HepG2 (cell line): Measurements from ENCODE around the gene FAM20C. TPM values are rescaled to one million over a fixed set of nuclear protein-coding genes. Genes with fewer than 3 reads are reported as not detected.

ENCODE experiments used
- ATAC-seq: fragments of 200-7000 bp; cut with Tn5 transposase; 3 replicates; pipeline ENCODE4 v1.9.1; 2020; ENCODE audit warnings: mild to moderate bottlenecking, moderate library complexity
- BruUV-seq: library from RNA; stranded (reverse); fragments of 400-500 nt; replicated peaks from 2 replicates; lab custom pipeline; 2021; lab: Mats Ljungman, UMichigan
- CTCF ChIA-PET: fragments of 300-600 bp; formaldehyde crosslinking; extraction: SDS; loops from one replicate; lab custom pipeline; 2021; ENCODE audit warnings: low total read pairs, inconsistent platforms, low intra/inter-chr PET ratio; lab: Yijun Ruan, JAX
- POLR2A ChIA-PET: fragments of 350-600 bp; sonication (Branson Sonifier 250); formaldehyde crosslinking; loops from one replicate; lab custom pipeline; 2020; ENCODE audit warnings: antibody characterized with exemption, inconsistent platforms; lab: Yijun Ruan, JAX
- DNase-seq: peaks from one replicate; pipeline ENCODE4 v3.0.0-alpha.2; 2015; ENCODE audit warnings: low spot score
- FAIRE-seq: peaks from 3 replicates; lab custom pipeline; 2011; peaks lifted over from hg19 to GRCh38; lab: Jason Lieb, UNC
- H2AFZ ChIP-seq: one replicate; pipeline ENCODE4 v1.6.1; 2011; ENCODE audit warnings: low read length, inconsistent platforms
- H3K27ac ChIP-seq: fragments of 300-600 bp; 3 replicates; pipeline ENCODE4 v1.8.0; 2011; ENCODE audit warnings: mixed run types, mild to moderate bottlenecking, mixed read lengths, low read length, inconsistent platforms; ENCODE audit not compliant: insufficient read depth; ENCODE audit errors: extremely low read length
- H3K27me3 ChIP-seq, 2 experiments: fragments of 200-600 bp in 1 of 2; 2 replicates in 1 of 2; 3 replicates in 1 of 2; pipeline versions ENCODE4 v1.6.0 to v1.8.0; 2011; ENCODE audit warnings: low read length in 2 of 2, mild to moderate bottlenecking in 2 of 2, moderate library complexity in 2 of 2, inconsistent platforms in 1 of 2; ENCODE audit not compliant: insufficient read depth in 2 of 2, control insufficient read depth in 1 of 2
- H3K36me3 ChIP-seq, 2 experiments: fragments of 200-600 bp in 1 of 2; replicated peaks in 1 of 2; 2 replicates in 1 of 2; 3 replicates in 1 of 2; pipeline versions ENCODE4 v1.5.1 to v1.8.0; 2011; ENCODE audit warnings: low read length in 2 of 2, inconsistent platforms in 1 of 2; ENCODE audit not compliant: insufficient read depth in 2 of 2, control insufficient read depth in 1 of 2
- H3K4me1 ChIP-seq: 2 replicates; pipeline ENCODE4 v1.5.1; 2012; ENCODE audit warnings: low read length, inconsistent platforms; ENCODE audit not compliant: insufficient read depth
- H3K4me2 ChIP-seq: 2 replicates; pipeline ENCODE4 v1.6.0; 2011; ENCODE audit warnings: low read depth, low read length, inconsistent platforms
- H3K4me3 ChIP-seq, 3 experiments: fragments of 200-600 bp in 1 of 3; sonication (generic), shearing (Covaris generic) in 1 of 3; replicated peaks in 1 of 3; 2 replicates each; pipeline ENCODE4 v1.5.1; 2011 to 2016; ENCODE audit warnings: low read length in 3 of 3, inconsistent platforms in 2 of 3, low read depth in 2 of 3, mild to moderate bottlenecking in 2 of 3, control low read depth in 1 of 3, mixed read lengths in 1 of 3; ENCODE audit not compliant: insufficient read depth in 1 of 3
- H3K79me2 ChIP-seq: one replicate; pipeline ENCODE4 v1.6.1; 2011; ENCODE audit warnings: low read length, inconsistent platforms; ENCODE audit not compliant: insufficient read depth
- H3K9ac ChIP-seq: 2 replicates; pipeline ENCODE4 v1.6.0; 2011; ENCODE audit warnings: mild to moderate bottlenecking, low read depth, low read length, inconsistent platforms; ENCODE audit not compliant: insufficient read depth
- H3K9me3 ChIP-seq: 2 replicates; pipeline ENCODE4 v1.5.1; 2012; ENCODE audit warnings: mild to moderate bottlenecking, low read length
- H4K20me1 ChIP-seq: 2 replicates; pipeline ENCODE4 v1.6.0; 2011; ENCODE audit warnings: inconsistent platforms, mild to moderate bottlenecking, low read length, moderate library complexity; ENCODE audit not compliant: insufficient read depth
- MED1 ChIP-seq: sonication (generic); formaldehyde crosslinking; IDR thresholded peaks from 2 replicates; pipeline ENCODE4 v1.4.0; 2020; ENCODE audit warnings: missing genetic modification reagents
- MEIS2 ChIP-seq: sonication (generic); formaldehyde crosslinking; IDR thresholded peaks from 2 replicates; pipeline ENCODE4 v1.9.0; 2021; ENCODE audit warnings: mild to moderate bottlenecking, missing genetic modification reagents
- POGK ChIP-seq: sonication (generic); formaldehyde crosslinking; conservative IDR thresholded peaks from 2 replicates; pipeline ENCODE4 v1.8.0; 2022; ENCODE audit warnings: mild to moderate bottlenecking, moderate library complexity, missing genetic modification reagents
- RXRA ChIP-seq: sonication (generic); formaldehyde crosslinking; IDR thresholded peaks from 2 replicates; pipeline ENCODE4 v1.5.1; 2020; ENCODE audit warnings: missing genetic modification reagents
- SNAI1 ChIP-seq: sonication (generic); formaldehyde crosslinking; IDR thresholded peaks from 2 replicates; pipeline ENCODE4 v1.5.0; 2020; ENCODE audit warnings: mild to moderate bottlenecking, missing genetic modification reagents, borderline replicate concordance
- ZBED4 ChIP-seq: sonication (generic); formaldehyde crosslinking; IDR thresholded peaks from 2 replicates; pipeline ENCODE4 v1.4.0; 2020; ENCODE audit warnings: missing genetic modification reagents, borderline replicate concordance
- ZBTB25 ChIP-seq: IDR thresholded peaks from 2 replicates; pipeline ENCODE4 v1.6.1; 2018; ENCODE audit warnings: missing genetic modification reagents
- ZFY ChIP-seq: sonication (generic); formaldehyde crosslinking; IDR thresholded peaks from 2 replicates; pipeline ENCODE4 v1.4.0; 2020; ENCODE audit warnings: missing genetic modification reagents
- ZNF331 ChIP-seq: sonication (generic); formaldehyde crosslinking; IDR thresholded peaks from 2 replicates; pipeline ENCODE4 v1.4.0; 2020; ENCODE audit warnings: missing genetic modification reagents
- ZNF788 ChIP-seq: sonication (generic); formaldehyde crosslinking; IDR thresholded peaks from 2 replicates; pipeline ENCODE4 v1.5.0; 2020; ENCODE audit warnings: mild to moderate bottlenecking, missing genetic modification reagents, borderline replicate concordance
- WGBS: methylation state at CpG from one replicate; pipeline ENCODE4 v1.1.6; 2017; ENCODE audit warnings: low lambda C conversion rate; 5-methylcytosine and 5-hydroxymethylcytosine counted together
- in situ Hi-C: cut with HindIII; loops from 2 replicates; pipeline ENCODE4 v1.10.0; 2017; ENCODE audit warnings: low pct_unique_long_range_greater_than_20kb; ENCODE audit not compliant: extremely low pct_ligation_motif_present
- intact Hi-C: fragments of 100-400 bp; cut with micrococcal nuclease; formaldehyde crosslinking; loops from one replicate; pipeline ENCODE4 v1.10.0; 2022; ENCODE audit not compliant: unreplicated experiment
- polyA plus RNA-seq, 8 experiments: library from polyadenylated mRNA; depleted of rRNA in 3 of 8; stranded (reverse) in 7 of 8; unstranded in 1 of 8; fragments of >200 nt; fragmentation: Illumina TruSeq in 4 of 8; extraction: Trizol in 4 of 8; gene quantifications; 2 replicates each; pipeline versions ENCODE4 v1.2.1 to v1.2.3, GENCODE V29; 2011 to 2016; ENCODE audit warnings: low read depth in 4 of 8, missing spikeins in 1 of 8, mixed read lengths in 1 of 8; ENCODE audit not compliant: insufficient read depth in 1 of 8
- total RNA-seq, 5 experiments: library from RNA; depleted of rRNA; stranded (reverse); fragments of >200 nt; fragmentation: Illumina TruSeq; extraction: Trizol; gene quantifications; 2 replicates each; pipeline ENCODE4 v1.2.3, GENCODE V29; 2016; ENCODE audit warnings: low read depth in 1 of 5
- TF ChIP-seq, protein P1 (sequence below): fragments of 450-650 bp; IDR thresholded peaks from 2 replicates; pipeline ENCODE4 v1.6.1; 2017; ENCODE audit warnings: mild to moderate bottlenecking

FAM20C gene
- total and polyA plus RNA-seq, 2 of the 13 experiments (the other 11 are each of a cell fraction or from before 2014, with no cell fraction given): 11.9 to 19.9 TPM

- TF ChIP-seq POGK (CRISPR knock-in tag) (0 out of 2 replicates have a peak, but pooled peaks have one; percentile 46), SNAI1 (CRISPR knock-in tag) (no peak), MEIS2 (CRISPR knock-in tag) (0 out of 2 replicates have a peak, but pooled peaks have one; percentile 9), ZFY (no peak), MED1 (CRISPR knock-in tag) (no peak), ZNF788 (CRISPR knock-in tag) (peak; percentile 13; the same call in 1 of the 2 replicates)
Observed at GRCh38 chr7:218896-219580, 26.7 kb downstream of the FAM20C start (continued).

DNA sequence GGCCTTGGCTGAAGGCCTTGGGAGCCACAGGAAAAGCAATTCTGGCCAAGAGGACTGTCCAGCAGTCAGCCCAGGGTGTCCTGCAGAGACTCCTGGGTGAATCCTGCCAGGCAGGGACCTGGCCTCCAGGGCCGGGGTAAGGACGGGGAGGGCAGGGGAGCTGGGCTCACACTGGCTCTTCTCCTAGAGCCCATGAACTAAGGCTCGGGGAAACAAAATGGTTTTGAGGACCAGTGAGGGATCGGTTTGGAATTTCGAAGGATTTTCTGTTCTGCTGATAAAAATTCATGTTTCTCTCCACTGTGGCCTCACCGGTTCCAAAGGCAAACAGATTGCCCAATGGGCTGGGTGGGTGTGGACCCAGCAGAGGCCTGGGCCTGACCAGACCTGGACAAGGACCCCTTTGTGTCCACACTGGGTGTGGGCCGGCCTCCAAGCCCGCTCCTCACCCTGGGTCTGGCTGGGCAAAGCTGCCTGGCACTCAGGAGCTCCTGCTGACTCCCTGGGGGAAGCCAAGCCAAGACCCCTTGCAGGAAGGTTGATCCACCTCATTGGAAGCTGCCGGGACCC lies 27.3 kb downstream of the FAM20C start:
- ChIA-PET CTCF (no interaction called here), POLR2A (interaction anchor here (1.0 to 2.6 kb wide), 7 partner anchors 13 to 71 kb away, joined by 4 to 22 read pairs (median 9); partner anchors contain the start of gene FAM20C)
- intact Hi-C loops: loop anchor here (1.0 kb wide), 1 partner anchor 25 kb away; no protein-coding TSS in a partner anchor
- Histone ChIP-seq H3K9me3 (no peaks in the 10 kb centered on the region), H3K27ac (peak overlapping the region; percentile 85), H3K9ac (peak overlapping the region; percentile 57), H3K4me2 (peak overlapping the region; percentile 70), H4K20me1 (peaks cover under 1% of the 10 kb centered on the region; the same call in 1 of the 2 replicates), H3K4me3 (peak overlapping the region in 1 of 3 experiments; percentile 47; a peak in 1 of 6 replicates), H3K4me1 (peaks cover 38% of the 10 kb centered on the region), H3K79me2 (peaks cover 3% of the 10 kb centered on the region), H3K36me3 (peaks cover 3 to 17% of the 10 kb centered on the region in 2 experiments; a peak in 4 of 5 replicates), H2AFZ (no peak overlapping the region), H3K27me3 (no peaks in the 10 kb centered on the region)
- in situ Hi-C loops: no loop called here
- 6% methylated on average over 6 of the region's 9 CpGs for WGBS
- FAIRE-seq: peak; percentile 71
- peak; percentile 90 for DNase-seq
- ATAC-seq: peak; percentile 95
- no TSS peak for BruUV-seq
- TF ChIP-seq RXRA (peak; percentile 21; the same call in 1 of the 2 replicates), ZBED4 (CRISPR knock-in tag) (peak; percentile 88; the same call in 1 of the 2 replicates), ZNF331 (CRISPR knock-in tag) (0 out of 2 replicates have a peak, but pooled peaks have one; percentile 70), ZBTB25 (peak; percentile 71; the same call in 1 of the 2 replicates)
- TF ChIP-seq, protein P1, sequence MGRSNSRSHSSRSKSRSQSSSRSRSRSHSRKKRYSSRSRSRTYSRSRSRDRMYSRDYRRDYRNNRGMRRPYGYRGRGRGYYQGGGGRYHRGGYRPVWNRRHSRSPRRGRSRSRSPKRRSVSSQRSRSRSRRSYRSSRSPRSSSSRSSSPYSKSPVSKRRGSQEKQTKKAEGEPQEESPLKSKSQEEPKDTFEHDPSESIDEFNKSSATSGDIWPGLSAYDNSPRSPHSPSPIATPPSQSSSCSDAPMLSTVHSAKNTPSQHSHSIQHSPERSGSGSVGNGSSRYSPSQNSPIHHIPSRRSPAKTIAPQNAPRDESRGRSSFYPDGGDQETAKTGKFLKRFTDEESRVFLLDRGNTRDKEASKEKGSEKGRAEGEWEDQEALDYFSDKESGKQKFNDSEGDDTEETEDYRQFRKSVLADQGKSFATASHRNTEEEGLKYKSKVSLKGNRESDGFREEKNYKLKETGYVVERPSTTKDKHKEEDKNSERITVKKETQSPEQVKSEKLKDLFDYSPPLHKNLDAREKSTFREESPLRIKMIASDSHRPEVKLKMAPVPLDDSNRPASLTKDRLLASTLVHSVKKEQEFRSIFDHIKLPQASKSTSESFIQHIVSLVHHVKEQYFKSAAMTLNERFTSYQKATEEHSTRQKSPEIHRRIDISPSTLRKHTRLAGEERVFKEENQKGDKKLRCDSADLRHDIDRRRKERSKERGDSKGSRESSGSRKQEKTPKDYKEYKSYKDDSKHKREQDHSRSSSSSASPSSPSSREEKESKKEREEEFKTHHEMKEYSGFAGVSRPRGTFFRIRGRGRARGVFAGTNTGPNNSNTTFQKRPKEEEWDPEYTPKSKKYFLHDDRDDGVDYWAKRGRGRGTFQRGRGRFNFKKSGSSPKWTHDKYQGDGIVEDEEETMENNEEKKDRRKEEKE: no peak
